GM21515 (cell line): ENCODE data around the gene ATRX.
"Not testable (repeated sequence)": the region's sequence is repeated elsewhere in the genome, so short reads cannot be mapped to it uniquely, and the experiment has no call there.

Experiments
- ATAC-seq: cut with Tn5 transposase; IDR thresholded peaks from one replicate; pipeline ENCODE4 v1.9.1; 2021; ENCODE audit not compliant: unreplicated experiment

The ATRX gene

DNA sequence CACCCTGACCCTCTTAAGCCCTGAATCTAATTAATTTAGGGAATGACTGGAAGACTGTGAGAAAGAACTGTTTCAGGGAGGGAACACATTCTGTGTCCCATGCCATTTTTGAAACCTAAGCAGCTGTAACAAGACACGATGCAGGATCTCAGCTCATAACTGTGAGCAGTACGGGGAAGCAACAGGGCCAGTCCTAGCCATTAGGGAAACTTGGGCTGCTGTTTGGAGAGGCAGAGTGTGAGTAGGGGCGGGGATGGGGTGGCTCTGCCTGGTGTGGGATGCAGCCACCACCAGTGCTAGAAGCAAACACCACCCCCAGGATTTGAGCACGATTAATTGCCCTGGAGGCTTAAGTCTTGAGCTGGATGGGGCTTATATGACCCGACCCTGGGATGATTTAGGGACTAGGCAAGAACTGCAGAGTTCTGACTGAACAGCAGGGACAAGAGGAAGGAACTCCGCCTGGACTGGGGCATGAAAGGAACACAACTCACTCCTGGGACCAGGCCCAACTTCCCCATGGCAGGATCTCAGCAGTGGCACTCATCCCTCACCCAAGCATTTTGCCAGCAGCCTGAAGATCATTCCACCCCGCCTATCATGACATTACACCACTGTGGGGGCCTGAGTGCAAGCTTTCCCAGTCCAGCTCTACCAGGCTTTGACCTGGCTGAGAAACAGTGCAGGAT lies 43.1 kb downstream of the ATRX start:
- no peak for ATAC-seq

DNA sequence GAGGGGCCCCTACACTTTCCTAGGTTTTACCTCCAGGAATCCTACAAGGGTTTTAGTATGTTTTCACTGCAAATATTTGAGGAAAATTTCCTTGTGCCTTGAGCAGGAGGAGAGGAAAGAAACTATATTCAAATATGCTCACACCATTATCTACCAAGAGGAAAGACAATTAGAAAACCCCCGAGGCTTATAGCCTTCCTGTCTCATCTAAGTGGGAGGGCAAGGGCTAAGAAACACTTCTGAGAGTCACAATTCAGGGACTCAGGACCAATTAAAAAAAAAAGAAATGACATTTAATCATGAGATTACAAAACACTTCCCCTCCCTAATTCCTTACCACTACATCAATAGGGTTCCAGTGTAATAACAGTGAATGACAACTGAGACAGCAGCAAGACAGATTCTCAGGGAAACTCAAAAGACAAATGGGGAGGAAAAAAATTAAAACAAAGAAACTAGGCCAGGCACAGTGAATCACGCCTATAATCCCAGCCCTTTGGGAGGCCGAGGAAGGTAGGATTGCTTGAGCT lies 45.6 kb downstream of the ATRX start:
- no peak for ATAC-seq

DNA sequence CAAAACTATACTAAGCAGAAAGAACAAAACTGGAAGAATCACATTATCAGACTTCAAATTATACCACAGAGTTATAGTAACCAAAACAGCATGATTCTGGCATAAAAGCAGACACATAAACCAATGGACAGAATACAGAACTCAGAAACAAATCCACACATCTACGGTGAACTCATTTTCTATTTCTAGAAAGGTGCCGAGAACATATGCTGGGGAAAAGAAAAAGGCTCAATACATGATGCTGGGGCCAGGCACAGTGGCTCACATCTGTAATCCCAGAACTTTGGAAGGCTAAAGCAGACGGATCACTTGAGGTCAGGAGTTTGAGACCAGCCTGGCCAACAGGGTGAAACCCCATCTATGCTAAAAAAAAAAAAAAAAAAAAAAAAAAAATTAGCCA lies 52.7 kb downstream of the ATRX start:
- no peak for ATAC-seq

DNA sequence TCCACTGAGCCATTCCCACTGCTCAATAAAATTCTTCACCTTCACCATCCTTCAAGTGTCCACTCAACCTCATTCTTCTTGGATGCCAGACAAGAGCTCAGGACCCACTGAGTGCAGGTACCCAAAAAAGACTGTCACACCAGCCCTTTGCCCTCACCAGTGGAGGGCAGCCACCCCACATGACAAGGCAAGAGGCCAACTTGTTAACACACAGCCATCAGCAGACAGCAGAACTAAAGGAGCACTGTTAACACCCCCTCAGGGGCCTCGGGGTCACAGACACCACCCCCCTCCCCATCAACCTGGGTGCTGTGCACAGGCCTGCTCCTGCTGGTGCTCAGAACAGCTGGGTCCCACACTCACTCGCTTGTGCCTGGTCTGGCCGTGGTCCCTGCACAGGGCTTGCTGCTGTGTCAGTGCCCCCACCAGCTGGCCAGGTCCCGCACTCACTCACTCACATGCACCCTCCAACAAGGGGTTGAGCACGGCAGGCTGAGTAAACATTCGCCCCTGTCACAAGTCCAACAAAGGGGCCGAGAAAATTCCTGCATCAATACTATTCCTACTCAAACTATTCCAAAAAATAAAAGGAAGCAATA lies 54.1 kb downstream of the ATRX start:
- ATAC-seq = no peak

DNA sequence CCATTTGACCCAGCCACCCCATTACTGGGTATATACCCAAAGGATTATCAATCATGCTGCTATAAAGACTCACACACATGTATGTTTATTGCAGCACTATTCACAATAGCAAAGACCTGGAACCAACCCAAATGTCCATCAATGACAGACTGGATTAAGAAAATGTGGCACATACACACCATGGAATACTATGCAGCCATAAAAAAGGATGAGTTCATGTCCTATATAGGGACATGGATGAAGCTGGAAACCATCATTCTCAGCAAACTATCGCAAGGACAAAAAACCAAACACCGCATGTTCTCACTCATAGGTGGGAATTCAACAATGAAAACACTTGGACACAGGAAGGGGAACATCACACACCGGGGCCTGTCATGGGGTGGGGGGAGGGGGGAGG lies 59.9 kb downstream of the ATRX start:
- ATAC-seq = not testable (repeated sequence)

DNA sequence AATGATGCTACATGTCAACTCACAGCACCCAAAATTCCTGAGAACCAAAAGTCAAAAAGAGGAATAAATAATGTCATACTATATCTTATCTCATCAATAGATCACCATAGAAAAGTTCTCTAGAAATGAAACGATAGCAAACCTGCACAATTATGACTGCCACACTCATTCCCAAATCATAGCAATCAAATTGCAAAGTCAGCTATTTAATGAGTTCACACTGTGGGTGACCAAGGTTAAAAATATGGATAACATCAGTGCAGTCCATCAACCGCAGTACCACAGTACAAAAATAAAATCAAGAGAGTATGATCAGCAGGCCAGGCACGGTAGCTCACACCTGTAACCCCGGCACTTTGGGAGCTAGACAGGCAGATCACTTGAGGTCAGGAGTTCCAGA lies 62.3 kb downstream of the ATRX start:
- ATAC-seq = no peak

DNA sequence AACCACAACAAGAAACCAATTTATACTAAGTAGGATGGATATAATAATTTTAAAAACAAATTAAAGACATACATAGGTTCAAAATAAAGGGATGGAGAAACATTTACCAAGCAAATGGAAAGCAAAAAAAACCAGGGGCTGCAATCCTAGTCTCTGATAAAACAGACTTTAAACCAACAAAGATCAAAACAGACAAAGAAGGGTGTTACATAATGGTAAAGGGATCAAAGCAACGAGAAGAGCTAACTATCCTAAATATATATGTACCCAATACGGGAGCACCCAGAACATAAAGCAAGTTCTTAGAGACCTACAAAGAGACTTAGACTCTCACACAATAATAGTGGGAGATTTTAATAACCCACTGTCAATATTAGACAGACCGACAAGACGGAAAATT lies 66.6 kb downstream of the ATRX start:
- no peak for ATAC-seq

DNA sequence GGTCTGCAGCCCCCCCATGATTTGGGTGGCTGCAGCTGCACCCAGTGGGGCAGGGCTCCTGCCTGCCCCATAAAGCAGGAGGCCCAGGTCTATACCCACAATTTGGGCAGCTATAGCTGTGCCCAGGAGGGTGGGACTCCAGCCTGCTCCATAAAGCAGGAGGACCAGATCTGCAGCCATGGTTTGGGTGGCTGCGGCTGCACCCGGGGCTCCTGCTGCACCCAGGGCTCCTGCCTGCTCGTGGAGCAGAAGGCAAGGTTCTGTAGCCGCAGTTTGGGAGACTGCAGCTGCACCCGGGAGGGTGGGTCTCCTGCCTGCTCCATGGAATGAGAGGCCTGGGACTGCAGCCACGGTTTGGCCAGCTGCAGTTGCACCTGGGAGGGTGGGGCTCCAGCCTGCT lies 81.1 kb downstream of the ATRX start:
- ATAC-seq = no peak

DNA sequence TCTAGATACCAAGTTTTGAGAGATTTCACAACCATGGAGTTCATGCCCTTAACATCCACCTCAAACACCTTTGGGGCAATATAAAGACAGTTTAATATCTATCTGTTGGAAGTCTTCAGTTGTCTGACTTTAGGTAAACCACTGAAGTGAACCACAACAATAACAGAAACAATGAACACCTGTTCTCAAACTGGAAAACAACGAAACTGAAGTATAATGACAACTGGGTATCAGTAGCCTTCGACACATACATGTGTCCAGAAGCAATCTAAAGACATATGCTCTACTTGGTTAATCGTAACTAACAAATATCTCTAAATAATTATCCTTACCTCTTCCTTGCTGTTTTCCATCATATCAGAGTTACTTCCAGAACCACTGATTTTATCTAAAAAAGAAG lies 87.8 kb downstream of the ATRX start:
- ATAC-seq = no peak

DNA sequence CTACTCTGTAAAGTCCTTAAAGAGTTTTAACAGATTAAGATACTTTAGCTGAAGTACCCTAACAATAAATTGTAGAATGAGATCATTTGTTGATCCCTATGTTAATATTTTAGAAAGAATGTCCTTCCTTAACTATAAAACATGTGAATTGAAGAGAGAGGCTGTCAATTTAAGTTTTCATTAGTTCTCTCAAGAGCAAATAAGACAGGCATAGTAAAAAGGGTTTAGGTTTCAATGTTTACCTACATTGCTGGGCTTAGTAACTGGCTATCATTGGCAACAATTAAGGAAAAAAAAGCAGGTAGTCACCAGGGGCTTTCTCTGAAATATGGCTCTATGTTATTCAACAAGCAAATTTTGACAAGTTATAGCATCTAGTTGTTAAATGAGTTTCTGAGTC lies 91.5 kb downstream of the ATRX start:
- no peak for ATAC-seq

DNA sequence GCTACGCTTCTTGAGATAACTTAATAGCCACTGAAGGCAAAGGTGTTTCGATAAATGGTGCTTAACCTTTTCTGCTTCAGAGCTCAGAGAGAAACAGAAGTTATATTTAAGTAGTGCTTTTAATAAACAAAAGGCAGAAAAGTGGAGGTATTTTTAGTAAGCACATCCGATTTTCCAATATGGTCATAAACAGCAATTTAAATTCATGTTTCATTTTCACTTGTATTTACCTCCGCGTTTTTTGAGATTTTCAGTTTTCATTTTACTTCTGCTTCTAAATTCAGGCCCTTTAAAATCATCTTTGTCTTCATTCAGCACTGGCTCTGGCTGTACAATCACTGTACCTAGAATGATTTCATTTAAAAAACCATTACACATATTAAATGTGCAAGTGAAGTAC lies 92.4 kb downstream of the ATRX start:
- peak; percentile 54 for ATAC-seq

DNA sequence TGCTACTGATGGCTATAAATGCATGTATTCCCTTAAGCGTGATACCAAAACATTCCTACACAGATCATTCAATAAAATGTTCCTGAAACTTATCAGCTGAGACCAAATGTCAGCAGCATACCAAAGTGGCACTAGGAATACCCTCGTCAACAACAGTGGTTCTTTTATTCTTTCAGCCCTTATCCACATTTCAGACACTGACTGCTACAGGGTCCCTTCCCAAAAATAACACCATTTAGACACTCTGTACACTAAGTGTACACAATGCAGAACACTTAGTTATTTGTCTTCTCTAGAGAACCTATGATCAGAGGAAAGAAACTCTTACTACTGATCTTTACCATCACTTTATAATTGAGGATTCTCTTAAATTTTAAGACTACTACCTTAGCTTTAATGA lies 94.1 kb downstream of the ATRX start:
- ATAC-seq = no peak

DNA sequence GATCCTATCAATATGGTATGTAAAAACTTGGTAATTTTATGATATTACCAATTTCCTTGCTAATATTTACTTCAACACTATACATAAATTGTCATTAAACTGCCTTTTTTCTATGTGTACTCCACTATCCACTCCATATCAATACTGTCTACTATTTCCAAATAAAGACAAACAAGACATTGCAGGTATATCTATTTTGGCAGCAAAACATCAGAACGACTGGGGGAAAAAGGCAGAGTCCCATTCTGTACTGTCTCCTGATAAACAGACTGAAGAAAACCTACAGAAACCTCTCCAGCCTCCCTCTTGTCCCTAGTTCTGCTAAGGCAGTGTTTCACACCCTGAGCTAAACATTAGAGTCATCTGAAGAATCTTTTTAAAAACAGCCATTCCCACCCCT lies 96.6 kb downstream of the ATRX start:
- no peak for ATAC-seq

DNA sequence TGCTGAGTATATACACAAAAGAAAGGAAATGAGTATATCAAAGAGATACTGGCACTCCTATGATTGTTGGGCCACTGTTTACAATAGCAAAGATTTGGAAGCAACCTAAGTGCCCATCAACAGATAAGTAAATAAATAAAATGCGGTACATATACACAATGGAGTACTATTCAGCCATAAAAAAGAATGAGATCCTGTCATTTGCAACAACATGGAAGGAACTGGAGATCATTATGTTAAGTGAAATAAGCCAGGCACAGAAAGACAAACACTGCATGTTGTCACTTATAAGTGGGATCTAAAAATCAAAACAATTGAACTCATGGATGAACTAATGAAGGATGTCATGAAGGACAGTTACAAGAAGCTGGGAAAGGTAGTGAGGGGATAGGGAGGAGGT lies 100.3 kb downstream of the ATRX start:
- not testable (repeated sequence) for ATAC-seq

DNA sequence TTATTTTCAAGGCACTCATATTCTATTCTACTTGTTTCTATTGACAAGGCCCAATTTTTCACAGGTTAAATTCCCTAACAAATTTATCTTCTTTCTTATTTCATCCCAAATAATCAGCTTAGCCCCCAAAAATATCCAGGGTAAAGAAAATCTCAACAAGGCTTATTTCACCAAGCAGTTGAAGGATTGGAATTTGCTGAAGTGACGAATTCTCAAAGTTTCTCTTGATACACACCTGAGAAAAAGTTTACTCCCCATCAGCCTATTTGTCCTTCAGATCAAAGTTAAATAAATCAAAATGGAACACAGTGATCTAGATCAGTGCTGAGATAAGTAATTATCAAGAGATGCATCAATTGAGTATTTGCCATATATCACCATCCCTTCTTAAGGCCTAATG lies 106.9 kb downstream of the ATRX start:
- ATAC-seq = no peak

DNA sequence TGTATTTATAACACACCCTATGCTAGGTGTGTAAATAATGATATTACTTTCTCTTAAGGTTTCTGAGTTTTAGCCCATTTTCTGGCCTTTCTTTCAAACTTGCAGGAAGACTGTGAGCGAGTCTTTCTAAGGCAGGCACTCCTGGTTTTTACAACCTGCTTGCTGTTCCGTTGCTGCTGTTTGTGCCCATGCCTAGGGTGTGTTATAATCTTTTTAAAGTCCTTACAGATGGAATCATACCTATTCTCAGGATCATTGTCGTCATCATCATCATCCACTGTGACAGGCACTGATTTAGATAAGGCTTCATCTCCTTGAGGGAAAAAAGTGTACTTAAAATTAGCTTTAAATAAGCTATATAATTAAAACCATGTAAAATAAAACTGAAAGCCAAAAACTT lies 110.0 kb downstream of the ATRX start:
- no peak for ATAC-seq

DNA sequence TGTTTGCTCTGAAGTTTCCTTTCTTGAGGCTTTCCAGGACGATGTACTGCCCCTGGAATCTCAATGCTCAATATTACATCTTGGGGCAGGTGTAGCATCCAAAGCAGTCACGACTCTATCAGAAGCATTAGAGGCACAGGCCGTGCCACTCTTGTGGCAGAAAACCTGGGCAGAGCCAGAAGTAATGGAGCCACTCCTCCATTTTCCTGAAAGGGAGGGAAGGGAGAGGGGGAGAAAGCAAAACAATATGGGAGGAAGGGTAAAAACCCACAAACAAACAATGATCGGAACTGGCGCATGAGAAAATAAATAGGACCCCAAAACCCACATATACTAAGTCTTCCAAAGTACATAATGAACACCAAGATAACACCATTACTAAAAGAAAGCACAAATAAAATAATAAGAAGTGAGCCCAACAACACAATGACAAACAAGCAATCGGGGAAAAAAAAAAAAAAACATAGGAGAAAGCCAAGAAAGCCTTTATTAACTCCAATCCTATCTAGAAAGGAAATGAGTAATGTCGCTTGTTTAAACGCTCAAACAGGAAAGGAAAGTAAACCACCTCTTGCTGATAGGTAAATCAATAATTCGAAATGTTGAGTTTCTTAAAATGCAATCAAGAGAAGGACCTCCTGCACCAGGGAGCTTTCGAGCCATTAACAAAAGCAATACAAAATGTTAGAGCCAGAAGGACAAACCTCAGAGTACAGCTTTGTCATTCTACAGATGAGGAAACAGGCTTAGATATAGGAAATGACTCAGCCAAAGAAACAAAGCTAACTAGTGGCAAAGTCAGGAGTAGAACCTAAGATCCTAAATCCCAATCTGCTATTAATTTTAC lies 117.4 kb downstream of the ATRX start:
- no peak for ATAC-seq

DNA sequence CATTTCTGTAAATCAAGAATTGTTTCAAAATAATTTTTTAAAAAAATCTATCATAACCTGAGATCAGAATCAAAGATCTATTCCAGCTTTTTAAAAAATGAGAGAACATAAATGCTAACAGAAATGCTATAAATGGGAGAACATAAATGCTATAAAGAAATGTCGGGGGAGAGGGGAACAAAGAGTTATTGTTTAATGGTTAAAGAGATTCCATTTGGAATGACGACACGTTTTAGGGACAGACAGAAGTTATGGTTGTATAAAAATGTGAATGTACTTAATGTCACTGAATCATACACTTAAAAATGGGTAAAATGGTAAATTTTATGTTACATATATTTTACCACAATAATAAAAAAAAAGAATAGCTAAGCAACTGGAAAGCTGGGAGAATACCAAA lies 127.1 kb downstream of the ATRX start:
- no peak for ATAC-seq

DNA sequence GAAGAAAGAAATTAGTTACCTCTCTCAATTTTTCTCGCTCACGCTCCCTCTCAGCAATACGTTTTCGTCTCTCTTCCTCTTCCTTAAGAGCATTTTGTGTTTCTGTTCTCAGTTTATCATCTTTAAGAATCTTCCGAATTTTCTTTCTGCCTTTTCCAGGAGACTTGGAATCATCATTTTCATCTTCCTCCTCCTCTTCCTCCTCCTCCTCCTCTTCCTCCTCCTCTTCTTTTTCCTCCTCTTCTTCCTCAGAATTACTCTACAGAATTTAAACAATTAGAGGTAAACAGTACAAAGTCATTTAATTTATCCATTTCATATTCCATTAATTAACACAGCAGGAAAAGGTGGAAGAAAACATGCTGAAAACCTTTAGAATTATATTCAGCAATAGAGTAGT lies 133.9 kb downstream of the ATRX start:
- no peak for ATAC-seq

DNA sequence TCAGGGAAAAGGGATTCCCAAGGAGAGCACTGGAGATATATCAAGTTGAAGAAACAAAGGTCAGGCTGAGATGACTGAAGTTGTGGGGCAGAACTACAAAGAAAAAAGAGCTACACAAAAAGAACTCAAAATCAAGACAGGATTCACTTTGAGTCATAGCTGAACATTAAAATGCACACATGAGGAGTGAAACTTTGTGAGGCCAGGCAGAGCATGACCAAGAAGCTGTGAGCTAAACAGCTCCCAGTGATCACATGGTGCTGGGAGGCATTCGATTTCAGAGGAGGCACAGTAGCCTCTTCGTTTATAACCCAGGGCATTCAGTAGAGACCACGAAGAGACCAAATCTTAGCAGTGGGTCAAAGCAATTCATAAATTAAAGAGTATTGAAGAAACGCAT lies 145.3 kb downstream of the ATRX start:
- no peak for ATAC-seq

DNA sequence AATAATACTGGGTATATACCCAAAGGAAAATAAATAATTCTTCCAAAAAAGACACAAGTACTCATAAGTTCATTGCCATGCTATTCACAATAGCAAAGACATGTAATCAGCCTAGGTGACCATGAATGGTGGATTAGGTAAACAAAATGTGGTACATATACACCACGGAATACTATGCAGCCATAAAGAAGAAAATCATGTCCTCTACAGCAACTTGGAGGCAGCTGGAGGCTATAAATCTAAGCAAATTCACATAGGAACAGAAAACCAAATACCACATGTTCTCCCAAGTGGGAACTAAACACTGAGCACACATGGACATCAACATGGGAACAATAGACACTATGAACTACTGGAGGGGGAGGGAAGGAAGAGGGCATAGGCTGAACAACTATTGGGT lies 146.2 kb downstream of the ATRX start:
- ATAC-seq = no peak

DNA sequence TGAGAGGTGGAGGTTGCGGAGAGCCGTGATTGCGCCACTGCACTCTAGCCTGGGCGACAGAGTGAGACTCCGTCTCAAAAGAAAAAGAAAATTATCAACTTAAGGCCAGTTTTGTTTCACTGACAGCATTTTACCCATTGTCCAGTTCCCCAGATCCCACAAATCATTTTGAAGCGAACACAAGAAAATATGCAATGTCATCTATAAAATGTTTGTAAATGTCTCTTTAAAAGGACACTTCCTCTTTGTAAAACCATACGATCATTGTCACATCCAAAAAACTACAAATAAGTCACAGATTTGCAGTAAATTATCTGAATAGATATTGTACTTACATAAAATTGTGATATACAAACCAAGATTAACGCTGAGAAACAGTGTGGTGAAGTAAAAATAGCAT lies 147.6 kb downstream of the ATRX start:
- ATAC-seq = no peak
